Epidermal melanocyte (primary cell): ENCODE data around the gene CCDC81.
"Not testable (repeated sequence)": the region's sequence is repeated elsewhere in the genome, so short reads cannot be mapped to it uniquely, and the experiment has no call there.

Source experiments
- DNase-seq: peaks from one replicate; pipeline ENCODE4 v3.0.0; 2011; ENCODE audit warnings: low spot score; ENCODE audit not compliant: insufficient read length

The CCDC81 gene

DNA sequence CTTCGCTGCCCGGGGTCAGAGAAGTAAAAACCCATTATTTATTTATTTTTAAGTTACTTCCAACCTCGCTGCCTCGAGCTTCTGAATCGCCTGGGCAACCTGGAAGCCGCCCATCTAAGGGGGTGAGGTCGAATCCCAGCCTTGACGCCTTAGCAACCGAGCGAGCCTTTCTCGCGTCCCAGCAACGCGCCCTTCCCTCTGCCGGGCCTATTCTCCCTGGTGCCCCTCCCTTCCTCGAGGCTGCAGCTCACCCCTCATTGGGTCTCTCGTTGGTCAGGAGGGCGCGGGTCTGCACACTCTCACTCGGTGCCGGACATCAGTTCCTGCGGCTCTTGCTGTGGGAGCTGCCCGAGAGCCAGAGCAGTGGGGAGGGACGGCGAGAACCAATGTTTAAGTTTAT is at the start of gene CCDC81:
CCDC81 (plus strand) TSS at position 302 of the 400 bp plus-strand sequence. CDS start 277 bp downstream, outside the sequence.
- no peak for DNase-seq

DNA sequence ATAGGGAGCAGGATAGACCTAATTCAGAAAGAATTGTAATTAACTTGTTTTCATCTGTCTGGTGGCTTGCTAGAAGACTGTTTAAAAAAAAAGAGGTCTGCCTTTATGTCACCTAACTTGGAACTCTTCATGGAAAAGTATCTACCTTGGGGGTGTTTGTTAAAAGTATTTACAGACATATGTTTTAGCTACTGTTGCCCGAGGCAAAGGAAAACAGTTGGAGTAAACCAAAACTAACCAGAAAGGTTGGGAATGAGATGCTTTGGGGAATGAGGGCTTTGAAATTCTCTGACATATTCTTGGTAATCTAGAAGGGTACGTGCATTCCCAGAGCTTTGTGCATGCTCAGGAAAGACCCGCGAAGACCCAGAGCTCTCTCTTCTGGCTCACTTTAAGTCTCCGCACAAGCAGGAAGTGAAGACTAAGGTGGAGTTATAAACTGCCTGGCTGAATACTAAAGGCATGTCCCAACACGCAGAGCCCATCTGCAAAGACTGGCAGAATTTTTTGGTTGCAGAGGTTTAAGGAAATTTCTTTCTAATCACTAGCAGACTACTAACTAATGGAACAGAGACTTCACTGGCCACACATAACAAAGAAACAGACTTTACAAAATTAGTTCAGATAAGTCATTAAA is 39.4 kb upstream of the CCDC81 start:
- DNase-seq: no peak

DNA sequence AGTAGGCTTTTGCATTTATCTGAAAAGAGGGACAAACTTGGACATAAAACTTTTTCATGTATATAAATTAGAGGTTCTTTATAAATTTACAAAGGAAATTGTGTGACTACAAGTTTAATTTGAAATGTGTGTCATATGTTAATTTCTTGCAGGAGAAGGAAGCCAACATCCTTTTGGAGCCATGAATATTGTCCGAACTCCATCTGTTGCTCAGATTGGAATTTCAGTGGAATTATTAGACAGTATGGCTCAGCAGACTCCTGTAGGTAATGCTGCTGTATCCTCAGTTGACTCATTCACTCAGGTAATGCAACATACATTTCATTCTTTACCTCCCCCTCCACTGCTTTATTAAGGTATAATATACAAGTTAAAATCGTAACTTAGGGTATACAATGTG is 37.5 kb upstream of the CCDC81 start:
- no peak for DNase-seq

GRCh38 chr11:86341382-86341781 is 33.3 kb upstream of the CCDC81 start:
- DNase-seq: no peak

DNA sequence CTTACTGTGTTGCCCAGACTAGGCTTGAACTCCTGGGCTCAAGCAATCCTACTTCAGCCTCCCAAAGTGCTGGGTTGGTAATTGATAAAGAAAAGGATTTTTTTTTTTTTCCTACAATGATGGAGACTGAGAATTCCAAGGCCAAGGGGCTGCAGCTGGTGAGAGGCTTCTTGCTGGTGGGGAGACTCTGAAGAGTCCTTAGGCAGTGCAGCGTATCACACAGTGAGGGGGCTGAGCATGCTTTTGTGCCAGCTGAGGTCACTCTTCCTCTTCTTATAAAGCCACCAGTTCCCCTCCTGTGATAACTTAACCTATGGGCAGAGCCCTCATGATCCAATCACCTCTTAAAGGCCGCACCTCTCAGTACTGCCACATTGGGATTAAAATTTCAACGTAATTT is 28.2 kb upstream of the CCDC81 start:
- no peak for DNase-seq

- no peak for DNase-seq
Measured at GRCh38 chr11:86355256-86355655, 19.4 kb upstream of the CCDC81 start.

- not testable (repeated sequence) for DNase-seq
Measured at GRCh38 chr11:86357412-86357811, 17.3 kb upstream of the CCDC81 start.

GRCh38 chr11:86358720-86359119 is 16.0 kb upstream of the CCDC81 start:
- no peak for DNase-seq

- no peak for DNase-seq
Measured at GRCh38 chr11:86360775-86361395, 13.8 kb upstream of the CCDC81 start.

GRCh38 chr11:86363424-86363823 is 11.3 kb upstream of the CCDC81 start:
- no peak for DNase-seq

- no peak for DNase-seq
Measured at GRCh38 chr11:86365546-86365945, 9.1 kb upstream of the CCDC81 start.

DNA sequence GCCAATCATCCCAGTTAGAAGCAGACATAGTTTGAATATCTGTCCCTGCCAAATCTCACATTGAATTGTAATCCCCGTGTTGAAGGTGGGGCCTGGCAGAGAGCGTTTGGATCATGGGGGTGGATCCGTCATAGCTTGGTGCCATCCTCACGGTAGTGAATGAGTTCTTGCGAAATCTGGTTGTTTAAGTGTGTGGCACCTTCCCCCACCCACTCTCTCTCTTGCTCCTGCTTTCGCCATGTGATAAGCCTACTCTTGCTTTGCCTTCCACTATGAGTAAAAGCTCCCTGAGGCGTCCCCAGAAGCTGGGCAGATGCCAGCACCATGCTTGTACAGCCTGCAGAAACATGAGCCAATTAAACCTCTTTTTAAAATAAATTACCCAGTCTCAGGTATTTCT is 5.0 kb upstream of the CCDC81 start:
- DNase-seq: no peak

- no peak for DNase-seq
Measured at GRCh38 chr11:86370171-86370570, 4.5 kb upstream of the CCDC81 start.

DNA sequence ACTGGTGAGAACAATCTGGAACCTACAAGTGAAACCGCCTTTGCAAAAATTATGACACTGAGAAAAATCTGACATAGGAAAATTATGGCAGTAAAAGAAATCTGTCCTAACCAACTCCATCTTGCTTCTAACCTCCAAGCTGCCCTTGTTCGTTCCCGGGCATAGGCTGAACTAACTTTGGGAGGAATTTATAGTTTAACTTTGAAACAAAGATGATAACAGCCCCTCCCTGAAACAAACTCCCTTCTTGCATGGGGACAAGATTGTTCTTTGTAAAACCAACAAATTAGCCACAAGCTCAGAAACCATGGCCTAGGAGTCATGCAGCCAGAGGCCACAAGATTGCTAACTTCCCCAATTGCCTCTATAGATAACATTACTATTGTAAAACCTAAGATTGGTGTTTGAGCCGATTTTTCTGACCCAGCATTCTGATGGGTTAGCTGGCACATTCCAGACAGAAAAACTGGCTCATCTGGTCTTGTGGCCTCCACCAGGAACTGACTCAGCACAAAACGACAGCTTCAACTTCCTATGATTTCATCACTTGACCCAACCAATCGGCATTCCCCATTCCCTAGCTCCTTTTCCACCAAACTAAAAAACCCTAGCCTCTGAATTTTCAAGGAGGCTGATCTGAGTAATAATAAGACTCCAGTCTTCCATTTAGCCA is 3.6 kb upstream of the CCDC81 start:
- no peak for DNase-seq

DNA sequence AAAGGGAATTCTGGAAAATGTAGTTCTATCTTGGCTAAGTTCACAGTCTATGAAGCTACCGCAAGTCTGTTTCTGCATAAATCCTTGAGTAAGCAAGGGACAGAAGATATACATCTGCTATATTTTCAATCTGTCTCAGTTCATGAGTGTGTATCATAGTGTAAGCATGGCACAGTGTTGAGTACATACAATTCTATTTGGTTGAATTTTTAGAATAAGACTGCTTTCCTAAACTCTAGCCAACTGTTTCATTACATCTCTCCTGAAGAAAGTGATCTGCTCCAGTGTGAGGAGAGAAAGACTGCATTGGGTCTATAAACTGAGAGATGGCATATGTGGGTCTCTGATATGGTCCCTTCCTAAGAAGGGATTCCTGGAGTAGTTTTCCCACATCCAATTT is 2.6 kb upstream of the CCDC81 start:
- DNase-seq: no peak

GRCh38 chr11:86372586-86372985 is 2.1 kb upstream of the CCDC81 start:
- no peak for DNase-seq

GRCh38 chr11:86374069-86374468 is 618 bp upstream of the CCDC81 start:
- DNase-seq: no peak

GRCh38 chr11:86377972-86378371 is 3.3 kb downstream of the CCDC81 start:
- DNase-seq: no peak

GRCh38 chr11:86380295-86381059 is 5.8 kb downstream of the CCDC81 start:
- no peak for DNase-seq

GRCh38 chr11:86383041-86383955 is 8.6 kb downstream of the CCDC81 start:
- no peak for DNase-seq

- no peak for DNase-seq
Measured at GRCh38 chr11:86386283-86386682, 11.6 kb downstream of the CCDC81 start.
